HG02623 (cell line): ENCODE measurements around the gene TRPC4.

Experiments
- ATAC-seq: cut with Tn5 transposase; IDR thresholded peaks from one replicate; pipeline ENCODE4 v1.9.1; 2021; ENCODE audit warnings: moderate library complexity; ENCODE audit not compliant: unreplicated experiment

The TRPC4 gene

GRCh38 chr13:37662624-37663023 lies 206.9 kb downstream of the TRPC4 start:
- ATAC-seq: no peak

- ATAC-seq: no peak
Measured at GRCh38 chr13:37657956-37658355, 211.6 kb downstream of the TRPC4 start.

- no peak for ATAC-seq
Measured at GRCh38 chr13:37657134-37657533, 212.4 kb downstream of the TRPC4 start.

- no peak for ATAC-seq
Measured at GRCh38 chr13:37656247-37656940, 213.2 kb downstream of the TRPC4 start.

- no peak for ATAC-seq
Measured at GRCh38 chr13:37652596-37652995, 217.0 kb downstream of the TRPC4 start.

GRCh38 chr13:37651891-37652290 lies 217.7 kb downstream of the TRPC4 start:
- no peak for ATAC-seq

- no peak for ATAC-seq
Measured at GRCh38 chr13:37648609-37649008, 221.0 kb downstream of the TRPC4 start.

- no peak for ATAC-seq
Measured at GRCh38 chr13:37647031-37647650, 222.4 kb downstream of the TRPC4 start.

GRCh38 chr13:37646531-37646930 lies 223.0 kb downstream of the TRPC4 start:
- ATAC-seq: no peak

GRCh38 chr13:37645181-37645740 lies 224.3 kb downstream of the TRPC4 start:
- ATAC-seq: no peak

- ATAC-seq: no peak
Measured at GRCh38 chr13:37641391-37641790, 228.2 kb downstream of the TRPC4 start.

- ATAC-seq: no peak
Measured at GRCh38 chr13:37640499-37640898, 229.1 kb downstream of the TRPC4 start.

- no peak for ATAC-seq
Measured at GRCh38 chr13:37636701-37637100, 232.9 kb downstream of the TRPC4 start.

GRCh38 chr13:37632294-37632693 lies 237.3 kb downstream of the TRPC4 start:
- no peak for ATAC-seq

- no peak for ATAC-seq
Measured at GRCh38 chr13:37627428-37627827, 242.1 kb downstream of the TRPC4 start.

GRCh38 chr13:37621811-37622361 lies 247.7 kb downstream of the TRPC4 start:
- no peak for ATAC-seq

- ATAC-seq: no peak
Measured at GRCh38 chr13:37618554-37618953, 251.0 kb downstream of the TRPC4 start.

GRCh38 chr13:37617173-37617572 lies 252.4 kb downstream of the TRPC4 start:
- no peak for ATAC-seq

- no peak for ATAC-seq
Measured at GRCh38 chr13:37616131-37616530, 253.4 kb downstream of the TRPC4 start.

- no peak for ATAC-seq
Measured at GRCh38 chr13:37615276-37615675, 254.3 kb downstream of the TRPC4 start.

- ATAC-seq: no peak
Measured at GRCh38 chr13:37613638-37614037, 255.9 kb downstream of the TRPC4 start.

GRCh38 chr13:37613236-37613635 lies 256.3 kb downstream of the TRPC4 start:
- no peak for ATAC-seq
